ENCODE results near the gene TEK. TPM values are rescaled to one million over a fixed set of nuclear protein-coding genes. Genes with fewer than 3 reads are reported as not detected.
A peak's percentile ranks its signal among the peaks of the same experiment; 100 is the strongest.
"Not testable (repeated sequence)": the region's sequence is repeated elsewhere in the genome, so short reads cannot be mapped to it uniquely, and the experiment has no call there.

TEK gene
- polyA plus RNA-seq, 4 donors, result 29.3 to 54.5 (median 36.2) TPM

- no peak for DNase-seq (ENCODE audit: low read depth in 4 of 4, low spot score in 3 of 4)
These were observed 100.0 kb downstream of the TEK start for GRCh38 chr9:27209034-27209433.

- no peak for DNase-seq (ENCODE audit: low read depth in 4 of 4, low spot score in 3 of 4)
These were observed 101.6 kb downstream of the TEK start for GRCh38 chr9:27210588-27210987.

- no peak for DNase-seq (ENCODE audit: low read depth in 4 of 4, low spot score in 3 of 4)
These were observed 103.2 kb downstream of the TEK start for GRCh38 chr9:27212191-27212590.

GRCh38 chr9:27212621-27213020, 103.6 kb downstream of the TEK start:
- DNase-seq (ENCODE audit: low read depth in 4 of 4, low spot score in 3 of 4), result no peak

- DNase-seq (ENCODE audit: low read depth in 4 of 4, low spot score in 3 of 4), result no peak
These were observed 118.2 kb downstream of the TEK start for GRCh38 chr9:27227192-27227591.

- DNase-seq (ENCODE audit: low read depth in 4 of 4, low spot score in 3 of 4), result not testable (repeated sequence)
These were observed 130.6 kb downstream of the TEK start for GRCh38 chr9:27239648-27240047.

GRCh38 chr9:27247756-27248155, 138.7 kb downstream of the TEK start:
- peak in 2 of 4 donors; percentile 5 to 6 for DNase-seq (ENCODE audit: low read depth in 4 of 4, low spot score in 3 of 4)

- DNase-seq (ENCODE audit: low read depth in 4 of 4, low spot score in 3 of 4), result no peak
These were observed 139.7 kb downstream of the TEK start for GRCh38 chr9:27248702-27249101.

- no peak for DNase-seq (ENCODE audit: low read depth in 4 of 4, low spot score in 3 of 4)
These were observed 149.6 kb downstream of the TEK start for GRCh38 chr9:27258662-27259061.

GRCh38 chr9:27260789-27261516, 151.9 kb downstream of the TEK start:
- DNase-seq (ENCODE audit: low read depth in 4 of 4, low spot score in 3 of 4), result no peak

- DNase-seq (ENCODE audit: low read depth in 4 of 4, low spot score in 3 of 4), result no peak
These were observed 152.6 kb downstream of the TEK start for GRCh38 chr9:27261517-27262211.

- DNase-seq (ENCODE audit: low read depth in 4 of 4, low spot score in 3 of 4), result no peak
These were observed 163.1 kb downstream of the TEK start for GRCh38 chr9:27272103-27272502.

- DNase-seq (ENCODE audit: low read depth in 4 of 4, low spot score in 3 of 4), result no peak
These were observed 164.2 kb downstream of the TEK start for GRCh38 chr9:27273186-27273585.

- DNase-seq (ENCODE audit: low read depth in 4 of 4, low spot score in 3 of 4), result peak; percentile 39 to 45 (median 41)
These were observed 167.4 kb downstream of the TEK start for GRCh38 chr9:27276193-27277030.

GRCh38 chr9:27278374-27278773, 169.3 kb downstream of the TEK start:
- DNase-seq (ENCODE audit: low read depth in 4 of 4, low spot score in 3 of 4), result no peak

GRCh38 chr9:27279611-27280010, 170.6 kb downstream of the TEK start:
- no peak for DNase-seq (ENCODE audit: low read depth in 4 of 4, low spot score in 3 of 4)

Other genes with a start within 250 kb of the TEK start
- 10 to 100 TPM; 22.8 to 52.0 (median 42.1) TPM for gene CAAP1, start 216.4 kb upstream of the TEK start, polyA plus RNA-seq (ENCODE audit: insufficient read length in 4 of 4)
- 10 to 100 TPM; 33.8 to 51.9 (median 45.9) TPM for gene PLAA, start 162.0 kb upstream of the TEK start, polyA plus RNA-seq (ENCODE audit: insufficient read length in 4 of 4)
- gene IFT74, start 152.8 kb upstream of the TEK start, polyA plus RNA-seq (ENCODE audit: insufficient read length in 4 of 4), result 10 to 100 TPM; 24.0 to 50.1 (median 41.7) TPM
- gene LRRC19, start 103.6 kb upstream of the TEK start, polyA plus RNA-seq (ENCODE audit: insufficient read length in 4 of 4), result 10 to 100 TPM in 3 of 4 donors, under 1 TPM in 1; 0.38 to 15.6 (median 14.5) TPM
- gene EQTN, start 187.9 kb downstream of the TEK start, polyA plus RNA-seq (ENCODE audit: insufficient read length in 4 of 4), result under 1 TPM in 2 of 4 donors, not detected in 2; 0.30 to 0.40 TPM